Stomach (tissue), 4 donors: ENCODE measurements around the gene GNG7.
"Not testable (repeated sequence)": the region's sequence is repeated elsewhere in the genome, so short reads cannot be mapped to it uniquely, and the experiment has no call there.

ENCODE experiments used
- POLR2A ChIP-seq, 4 donors: fragments of 450-650 bp; IDR thresholded peaks; one replicate each; pipeline ENCODE4 v1.6.1; 2016; ENCODE audit warnings: antibody characterized with exemption in 4 of 4, control low read depth in 2 of 4, mild to moderate bottlenecking in 1 of 4, moderate library complexity in 1 of 4
- TF ChIP-seq, protein P1 (sequence below), 7 experiments: fragments of 450-650 bp in 4 of 7; fragments of 200-600 bp in 3 of 7; sonication (generic) in 3 of 7; IDR thresholded peaks; one replicate each; pipeline ENCODE4 v1.5.1; 2016 to 2019; ENCODE audit warnings: antibody characterized with exemption in 7 of 7, control low read depth in 2 of 7, mild to moderate bottlenecking in 1 of 7

- TF ChIP-seq, protein P1, sequence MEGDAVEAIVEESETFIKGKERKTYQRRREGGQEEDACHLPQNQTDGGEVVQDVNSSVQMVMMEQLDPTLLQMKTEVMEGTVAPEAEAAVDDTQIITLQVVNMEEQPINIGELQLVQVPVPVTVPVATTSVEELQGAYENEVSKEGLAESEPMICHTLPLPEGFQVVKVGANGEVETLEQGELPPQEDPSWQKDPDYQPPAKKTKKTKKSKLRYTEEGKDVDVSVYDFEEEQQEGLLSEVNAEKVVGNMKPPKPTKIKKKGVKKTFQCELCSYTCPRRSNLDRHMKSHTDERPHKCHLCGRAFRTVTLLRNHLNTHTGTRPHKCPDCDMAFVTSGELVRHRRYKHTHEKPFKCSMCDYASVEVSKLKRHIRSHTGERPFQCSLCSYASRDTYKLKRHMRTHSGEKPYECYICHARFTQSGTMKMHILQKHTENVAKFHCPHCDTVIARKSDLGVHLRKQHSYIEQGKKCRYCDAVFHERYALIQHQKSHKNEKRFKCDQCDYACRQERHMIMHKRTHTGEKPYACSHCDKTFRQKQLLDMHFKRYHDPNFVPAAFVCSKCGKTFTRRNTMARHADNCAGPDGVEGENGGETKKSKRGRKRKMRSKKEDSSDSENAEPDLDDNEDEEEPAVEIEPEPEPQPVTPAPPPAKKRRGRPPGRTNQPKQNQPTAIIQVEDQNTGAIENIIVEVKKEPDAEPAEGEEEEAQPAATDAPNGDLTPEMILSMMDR (IDR thresholded peaks at IDR 0.05), result not testable (repeated sequence)
- TF ChIP-seq POLR2A (IDR thresholded peaks at IDR 0.05), result not testable (repeated sequence)
Observed at GRCh38 chr19:2543072-2543462, 159.4 kb downstream of the GNG7 start.
